Neural crest cell (in vitro differentiated cells): Measurements from ENCODE around the gene VASH2. TPM values are rescaled to one million over a fixed set of nuclear protein-coding genes. Genes with fewer than 3 reads are reported as not detected.
"Not testable (repeated sequence)": the region's sequence is repeated elsewhere in the genome, so short reads cannot be mapped to it uniquely, and the experiment has no call there.

Experiments used
- DNase-seq: peaks from one replicate; pipeline ENCODE4 v3.0.0; 2021; ENCODE audit warnings: low read depth, mixed read lengths, low spot score
- H3K27ac Mint-ChIP-seq: one replicate; pipeline ENCODE4 v1.8.0; 2021; ENCODE audit warnings: mild to moderate bottlenecking, mixed read lengths; ENCODE audit not compliant: unreplicated experiment
- H3K27me3 Mint-ChIP-seq: 2 replicates; pipeline ENCODE4 v1.8.0; 2021; ENCODE audit warnings: low read depth, mild to moderate bottlenecking, mixed read lengths
- H3K36me3 Mint-ChIP-seq: 2 replicates; pipeline ENCODE4 v1.8.0; 2021; ENCODE audit warnings: low read depth, mild to moderate bottlenecking, mixed read lengths
- H3K4me1 Mint-ChIP-seq: 2 replicates; pipeline ENCODE4 v1.8.0; 2021; ENCODE audit warnings: mixed read lengths
- H3K4me3 Mint-ChIP-seq: one replicate; pipeline ENCODE4 v1.8.0; 2021; ENCODE audit warnings: mild to moderate bottlenecking, mixed read lengths
- H3K9me3 Mint-ChIP-seq: 2 replicates; pipeline ENCODE4 v1.8.0; 2021; ENCODE audit warnings: mixed read lengths
- long read RNA-seq: library from polyadenylated mRNA; unstranded; transcript quantifications from one replicate; pipeline ENCODE4 v2.0.0, GENCODE V29; 2020
- total RNA-seq: library from RNA; stranded (reverse); gene quantifications from 2 replicates; pipeline ENCODE4 v1.2.1, GENCODE V29; 2021
- TF ChIP-seq, protein P1 (sequence below): fragments of 200-600 bp; sonication (generic); conservative IDR thresholded peaks from 2 replicates; pipeline ENCODE4 v1.5.0; 2021; ENCODE audit warnings: antibody characterized with exemption, mild to moderate bottlenecking

VASH2 gene
- 8.7 and 10.3 TPM in 2 replicates for total RNA-seq
- long read RNA-seq, partial matches to known transcripts, result 1 of 5 reads
- long read RNA-seq, other reads (novel, unspliced or antisense), result 2 of 5 reads

GRCh38 chr1:212950243-212951125, at the start of gene VASH2:
Gene VASH2 (plus strand): TSS chr1:212950541. CDS start chr1:212951543, 1,002 bp downstream.
- H3K27me3 Mint-ChIP-seq, result peaks cover 12% of the 10 kb centered on the region
- peak within 1 kb of the TSS; percentile 88 for H3K4me3 Mint-ChIP-seq
- peaks cover 25% of the 10 kb centered on the region for H3K4me1 Mint-ChIP-seq
- peak; percentile 79 for DNase-seq
- TF ChIP-seq, protein P1, sequence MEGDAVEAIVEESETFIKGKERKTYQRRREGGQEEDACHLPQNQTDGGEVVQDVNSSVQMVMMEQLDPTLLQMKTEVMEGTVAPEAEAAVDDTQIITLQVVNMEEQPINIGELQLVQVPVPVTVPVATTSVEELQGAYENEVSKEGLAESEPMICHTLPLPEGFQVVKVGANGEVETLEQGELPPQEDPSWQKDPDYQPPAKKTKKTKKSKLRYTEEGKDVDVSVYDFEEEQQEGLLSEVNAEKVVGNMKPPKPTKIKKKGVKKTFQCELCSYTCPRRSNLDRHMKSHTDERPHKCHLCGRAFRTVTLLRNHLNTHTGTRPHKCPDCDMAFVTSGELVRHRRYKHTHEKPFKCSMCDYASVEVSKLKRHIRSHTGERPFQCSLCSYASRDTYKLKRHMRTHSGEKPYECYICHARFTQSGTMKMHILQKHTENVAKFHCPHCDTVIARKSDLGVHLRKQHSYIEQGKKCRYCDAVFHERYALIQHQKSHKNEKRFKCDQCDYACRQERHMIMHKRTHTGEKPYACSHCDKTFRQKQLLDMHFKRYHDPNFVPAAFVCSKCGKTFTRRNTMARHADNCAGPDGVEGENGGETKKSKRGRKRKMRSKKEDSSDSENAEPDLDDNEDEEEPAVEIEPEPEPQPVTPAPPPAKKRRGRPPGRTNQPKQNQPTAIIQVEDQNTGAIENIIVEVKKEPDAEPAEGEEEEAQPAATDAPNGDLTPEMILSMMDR, result no peak
- peaks cover 8% of the 10 kb centered on the region for H3K9me3 Mint-ChIP-seq
- H3K36me3 Mint-ChIP-seq, result no peaks in the 10 kb centered on the region
- peak within 1 kb of the TSS; percentile 68 for H3K27ac Mint-ChIP-seq

DNA sequence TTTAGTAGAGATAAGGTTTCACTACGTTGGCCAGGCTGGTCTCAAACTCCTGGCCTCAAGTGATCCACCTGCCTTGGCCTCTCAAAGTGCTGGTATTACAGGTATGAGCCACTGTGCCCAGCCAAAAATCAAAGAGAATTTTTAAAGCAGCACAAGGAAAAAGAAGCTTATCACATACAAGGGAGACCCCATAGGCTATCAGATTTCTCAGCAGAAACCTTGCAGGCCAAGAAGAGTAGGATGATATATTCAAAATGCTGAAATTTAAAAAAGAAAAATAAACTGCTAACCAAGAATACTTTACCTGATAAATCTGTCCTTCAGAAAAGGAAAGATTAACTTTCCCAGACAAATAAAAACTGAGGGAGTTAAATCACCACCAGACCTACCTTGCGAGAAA, 49.1 kb upstream of the VASH2 start:
- H3K4me3 Mint-ChIP-seq, result no peak overlapping the region
- peaks cover 28% of the 10 kb centered on the region for H3K9me3 Mint-ChIP-seq

DNA sequence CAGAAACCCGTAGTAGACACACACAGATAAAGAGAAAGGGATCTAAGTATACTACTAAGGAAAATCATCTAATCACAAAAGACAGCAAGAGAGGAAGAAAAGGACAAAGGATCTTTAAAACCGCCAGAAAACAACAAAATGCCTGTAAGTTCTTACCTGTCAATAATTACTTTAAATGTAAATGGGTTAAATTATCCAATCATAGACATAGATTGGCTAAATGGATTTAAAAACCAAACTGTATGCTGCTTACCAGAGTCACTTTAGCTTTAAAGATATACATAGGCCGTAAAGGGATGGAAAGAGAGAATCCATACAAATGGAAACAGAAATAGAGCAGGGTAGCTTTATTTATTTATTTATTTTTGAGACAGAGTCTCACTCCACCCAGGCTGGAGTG, 48.3 kb upstream of the VASH2 start:
- no peaks in the 10 kb centered on the region for H3K4me1 Mint-ChIP-seq
- H3K4me3 Mint-ChIP-seq, result no peak overlapping the region
- peaks cover 2% of the 10 kb centered on the region for H3K27me3 Mint-ChIP-seq

More for the DNA sequence above, 49.1 kb upstream of the VASH2 start:
- H3K27ac Mint-ChIP-seq, result no peak overlapping the region
- peaks cover 2% of the 10 kb centered on the region for H3K27me3 Mint-ChIP-seq
- TF ChIP-seq, protein P1, result no peak
- H3K36me3 Mint-ChIP-seq, result peaks cover 45% of the 10 kb centered on the region
- no peak for DNase-seq
- H3K4me1 Mint-ChIP-seq, result no peaks in the 10 kb centered on the region

DNA sequence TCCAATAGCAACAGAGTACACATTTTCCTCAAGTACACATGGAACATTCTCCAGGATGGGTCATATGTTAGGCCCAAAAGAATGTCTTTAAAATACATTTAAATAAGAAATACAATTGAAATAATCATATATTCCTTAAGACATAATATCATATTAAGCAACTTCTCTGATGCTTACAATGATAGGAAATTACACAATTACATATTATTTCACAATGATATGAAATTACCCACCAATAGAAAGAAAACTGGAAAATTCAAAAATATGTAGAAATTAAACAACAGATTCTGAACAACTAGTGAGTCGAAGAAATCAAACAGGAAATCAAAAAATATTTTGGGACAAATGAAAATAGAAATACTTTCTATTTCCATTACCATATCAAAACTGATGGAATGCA, 46.7 kb upstream of the VASH2 start:
- H3K9me3 Mint-ChIP-seq, result peaks cover 24% of the 10 kb centered on the region
- no peak overlapping the region for H3K27ac Mint-ChIP-seq
- H3K27me3 Mint-ChIP-seq, result peaks cover 10% of the 10 kb centered on the region
- no peaks in the 10 kb centered on the region for H3K4me1 Mint-ChIP-seq
- no peak overlapping the region for H3K4me3 Mint-ChIP-seq
- no peak for DNase-seq
- TF ChIP-seq, protein P1, result no peak
- H3K36me3 Mint-ChIP-seq, result peaks cover 33% of the 10 kb centered on the region

More for the DNA sequence above, 48.3 kb upstream of the VASH2 start:
- no peak for DNase-seq
- no peak overlapping the region for H3K27ac Mint-ChIP-seq
- H3K9me3 Mint-ChIP-seq, result peaks cover 28% of the 10 kb centered on the region
- TF ChIP-seq, protein P1, result no peak
- H3K36me3 Mint-ChIP-seq, result peaks cover 43% of the 10 kb centered on the region

- not testable (repeated sequence) for H3K4me1 Mint-ChIP-seq, H3K36me3 Mint-ChIP-seq, H3K4me3 Mint-ChIP-seq, H3K27ac Mint-ChIP-seq, DNase-seq
- Mint-ChIP-seq H3K9me3 (peaks cover 10% of the 10 kb centered on the region), H3K27me3 (peaks cover 44% of the 10 kb centered on the region)
Measured at GRCh38 chr1:212908071-212908470, 42.3 kb upstream of the VASH2 start.

DNA sequence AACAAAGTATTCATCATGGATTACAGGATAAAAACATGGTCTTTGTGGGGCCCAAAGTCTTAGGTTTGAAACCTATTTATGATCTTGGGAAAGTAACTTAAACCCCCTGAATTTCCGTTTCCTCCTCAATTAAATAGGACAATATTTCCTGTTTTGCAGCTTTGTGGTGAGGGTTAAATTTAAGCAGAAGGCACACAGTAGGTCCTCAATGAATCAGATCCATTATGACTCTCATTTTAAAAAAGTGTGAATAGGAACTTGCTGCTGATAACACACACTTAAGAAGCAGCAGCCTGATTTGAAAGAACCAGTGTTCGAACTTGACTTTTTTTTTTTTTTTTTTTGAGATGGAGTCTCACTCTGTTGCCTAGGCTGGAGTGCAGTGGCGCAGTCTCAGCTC, 41.4 kb upstream of the VASH2 start:
- H3K4me1 Mint-ChIP-seq, result no peaks in the 10 kb centered on the region
- H3K36me3 Mint-ChIP-seq, result peaks cover 3% of the 10 kb centered on the region
- DNase-seq, result no peak
- no peak overlapping the region for H3K4me3 Mint-ChIP-seq
- TF ChIP-seq, protein P1, result no peak
- H3K27ac Mint-ChIP-seq, result no peak overlapping the region
- peaks cover 8% of the 10 kb centered on the region for H3K9me3 Mint-ChIP-seq
- H3K27me3 Mint-ChIP-seq, result peaks cover 51% of the 10 kb centered on the region
